ENCODE results near the gene UQCC5. TPM values are rescaled to one million over a fixed set of nuclear protein-coding genes. Genes with fewer than 3 reads are reported as not detected.

The UQCC5 gene
- total RNA-seq, 4 donors from 2014 or later, result 0.32 to 5.1 (median 1.9) TPM

GRCh38 chr3:52532838-52533622, 3.4 kb upstream of the UQCC5 start:
- intact Hi-C loops (cut with DNase I), result loop anchor here (5.0 to 10.0 kb wide), 2 partner anchors 51 to 152 kb away; partner anchors contain the start of genes GNL3 and PBRM1
- H3K36me3 ChIP-seq, result peaks cover 0 to 12% (median under 1%) of the 10 kb centered on the region in 3 donors
- DNase-seq, result no peak
- peak overlapping the region; percentile 70 to 88 (median 76) for H3K4me3 ChIP-seq
- H3K27ac ChIP-seq, result peak overlapping the region; percentile 72 to 95 (median 88)
- TF ChIP-seq CTCF (IDR thresholded peaks at IDR 0.05), result no peak
- no peak for TF ChIP-seq POLR2A (IDR thresholded peaks at IDR 0.05)
- WGBS, 2 donors, result 0% methylated on average over 5 of the region's 78 CpGs; no CpG with 5 or more reads in 1 of the 2 donors
- no peaks in the 10 kb centered on the region for H3K9me3 ChIP-seq
- peaks cover 60 to 91% (median 63%) of the 10 kb centered on the region in 3 donors for H3K4me1 ChIP-seq
- no peaks in the 10 kb centered on the region for H3K27me3 ChIP-seq

DNA sequence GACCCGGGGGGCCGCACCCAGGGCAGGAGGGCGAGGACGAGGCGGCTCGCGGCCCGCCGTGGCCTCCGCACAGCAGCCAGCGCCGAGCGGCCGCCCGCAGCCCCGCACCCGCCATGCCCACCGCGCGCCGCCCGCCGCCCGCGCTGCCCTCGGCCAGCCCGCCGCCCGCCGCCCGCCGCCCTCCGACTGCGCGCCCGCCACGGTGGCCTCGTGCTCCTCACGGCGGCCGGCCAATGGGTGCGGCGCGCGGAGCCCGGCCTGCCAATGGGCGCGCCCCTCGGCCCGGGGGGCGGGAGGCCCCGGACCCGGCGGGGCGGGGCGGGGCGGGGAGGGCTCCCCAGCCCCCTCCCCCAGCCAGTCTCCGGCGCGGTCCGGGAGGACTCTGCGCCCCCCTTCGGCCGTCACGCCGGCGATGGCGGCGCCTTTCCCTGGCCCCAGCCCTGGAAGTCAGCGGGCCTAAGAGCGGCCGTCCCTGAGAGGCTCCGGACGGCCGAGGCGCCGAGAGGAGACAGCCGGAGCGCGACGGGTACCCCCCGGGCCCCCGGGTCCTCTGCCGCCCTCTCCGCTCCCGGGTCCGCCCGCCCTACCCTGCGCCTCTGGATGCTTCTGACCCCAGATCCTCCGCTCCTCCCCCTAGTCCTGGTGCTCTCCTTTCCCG, 2.7 kb upstream of the UQCC5 start, which contains the start of gene NT5DC2:
NT5DC2 (minus strand) TSS at position 235 of the 658 bp plus-strand sequence; CDS start at position 115, 120 bp downstream.
- Histone ChIP-seq H3K4me1 (peaks cover 67 to 91% (median 70%) of the 10 kb centered on the region in 3 donors), H3K36me3 (peaks cover 0 to 5% (median 0%) of the 10 kb centered on the region in 3 donors), H3K27ac (peak within 1 kb of the TSS; percentile 77 to 95 (median 92)), H3K4me3 (peak within 1 kb of the TSS; percentile 70 to 88 (median 76)), H3K9me3 (no peaks in the 10 kb centered on the region), H3K27me3 (no peaks in the 10 kb centered on the region)
- TF ChIP-seq POLR2A (IDR thresholded peaks at IDR 0.05), result peak in 1 of 4 donors; percentile 37
- TF ChIP-seq CTCF (IDR thresholded peaks at IDR 0.05), result no peak
- DNase-seq, result no peak
- intact Hi-C loops (cut with DNase I), result loop anchor here (5.0 to 10.0 kb wide), 2 partner anchors 51 to 151 kb away; partner anchors contain the start of genes GNL3 and PBRM1
- no CpG with 5 or more reads among the region's 91 CpGs for WGBS, 2 donors

GRCh38 chr3:52534281-52535183, 1.9 kb upstream of the UQCC5 start:
- Histone ChIP-seq H3K4me3 (peak overlapping the region; percentile 35 to 88 (median 72)), H3K27ac (peak overlapping the region; percentile 77 to 95 (median 92)), H3K36me3 (peaks cover 0 to 3% (median 0%) of the 10 kb centered on the region in 3 donors), H3K4me1 (peaks cover 74 to 91% (median 75%) of the 10 kb centered on the region in 3 donors), H3K27me3 (no peaks in the 10 kb centered on the region), H3K9me3 (no peaks in the 10 kb centered on the region)
- peak in 1 of 4 donors; percentile 23 for TF ChIP-seq POLR2A (IDR thresholded peaks at IDR 0.05)
- TF ChIP-seq CTCF (IDR thresholded peaks at IDR 0.05), result no peak
- DNase-seq, result no peak
- intact Hi-C loops (cut with DNase I), result loop anchor here (5.0 to 10.0 kb wide), 2 partner anchors 52 to 150 kb away; partner anchors contain the start of genes GNL3 and PBRM1
- 32 to 40% methylated on average over 35 to 39 of the region's 57 CpGs for WGBS, 2 donors

DNA sequence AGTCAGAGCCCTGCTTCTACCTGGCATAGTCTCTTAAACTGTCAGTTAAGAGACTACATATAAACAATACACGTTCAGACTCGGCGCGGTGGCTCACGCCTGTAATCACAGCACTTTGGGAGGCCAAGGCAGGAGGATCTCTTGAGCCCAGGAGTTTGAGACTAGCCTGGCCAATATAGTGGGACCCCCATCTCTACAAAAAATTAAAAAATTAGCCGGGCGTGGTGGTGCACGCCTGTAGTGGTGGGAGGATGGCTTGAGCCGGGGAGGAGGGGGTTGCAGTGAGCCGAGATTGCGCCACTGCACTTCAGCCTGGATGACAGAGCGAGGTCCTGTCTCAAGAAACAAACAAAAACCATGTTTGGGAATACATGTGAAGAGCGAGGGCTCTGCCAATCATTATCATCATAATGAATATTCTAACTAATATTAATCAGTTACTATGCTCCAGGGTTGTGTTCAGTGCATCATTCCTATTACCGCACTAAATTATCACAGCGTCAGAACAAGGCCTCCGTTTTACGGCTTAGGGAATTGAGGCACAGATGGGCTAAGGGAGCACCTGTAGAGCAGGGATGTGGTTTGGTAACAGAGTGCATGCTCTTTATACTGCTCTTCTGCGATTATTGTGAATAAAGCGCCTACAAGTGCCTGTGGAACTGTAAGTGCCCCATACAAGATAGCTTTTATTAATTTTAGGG, 844 bp upstream of the UQCC5 start:
- DNase-seq, result no peak
- WGBS, 2 donors, result 80 to 84% methylated on average over 19 of the region's 19 CpGs
- peaks cover 66 to 87% (median 74%) of the 10 kb centered on the region in 3 donors for H3K4me1 ChIP-seq

More for the DNA sequence above, 844 bp upstream of the UQCC5 start:
- Histone ChIP-seq H3K27ac (peak overlapping the region; percentile 77 to 95 (median 92)), H3K27me3 (no peaks in the 10 kb centered on the region), H3K4me3 (peak overlapping the region in 3 of 4 donors; percentile 78 to 87 (median 82)), H3K36me3 (peaks cover 0 to 14% (median 0%) of the 10 kb centered on the region in 3 donors), H3K9me3 (no peaks in the 10 kb centered on the region)
- intact Hi-C loops (cut with DNase I), result loop anchor here (10.0 kb wide), 1 partner anchor 149 kb away; the partner anchor contains the start of genes GNL3 and PBRM1
- no peak for TF ChIP-seq CTCF (IDR thresholded peaks at IDR 0.05)
- no peak for TF ChIP-seq POLR2A (IDR thresholded peaks at IDR 0.05)
